GM12891 (cell line): Measurements from ENCODE around the gene KCNJ5.

Source experiments
- DNase-seq: peaks from one replicate; pipeline ENCODE4 v3.0.0; 2011; ENCODE audit warnings: low spot score; ENCODE audit not compliant: insufficient read length
- FAIRE-seq: peaks from 2 replicates; lab custom pipeline; 2011; peaks lifted over from hg19 to GRCh38; lab: Jason Lieb, UNC
- PAX5 ChIP-seq: IDR thresholded peaks from 2 replicates; pipeline ENCODE4 v1.6.1; 2011; ENCODE audit warnings: low read length, moderate library complexity, mild to moderate bottlenecking; ENCODE audit not compliant: insufficient read depth, severe bottlenecking
- POLR2A ChIP-seq: IDR thresholded peaks from 2 replicates; pipeline ENCODE4 v1.6.1; 2011; ENCODE audit warnings: low read depth, low read length, control low read depth
- POLR2AphosphoS5 ChIP-seq: IDR thresholded peaks from 2 replicates; pipeline ENCODE4 v1.6.1; 2011; ENCODE audit warnings: low read depth, low read length, control low read depth
- POU2F2 ChIP-seq: IDR thresholded peaks from 2 replicates; pipeline ENCODE4 v1.6.1; 2011; ENCODE audit warnings: low read depth, mild to moderate bottlenecking, control low read depth, low read length, moderate library complexity
- SPI1 ChIP-seq: IDR thresholded peaks from 2 replicates; pipeline ENCODE4 v1.6.1; 2011; ENCODE audit warnings: low read depth, low read length, control low read depth
- TAF1 ChIP-seq: IDR thresholded peaks from 2 replicates; pipeline ENCODE4 v1.6.1; 2011; ENCODE audit warnings: low read depth, low read length, control low read depth

Gene KCNJ5

DNA sequence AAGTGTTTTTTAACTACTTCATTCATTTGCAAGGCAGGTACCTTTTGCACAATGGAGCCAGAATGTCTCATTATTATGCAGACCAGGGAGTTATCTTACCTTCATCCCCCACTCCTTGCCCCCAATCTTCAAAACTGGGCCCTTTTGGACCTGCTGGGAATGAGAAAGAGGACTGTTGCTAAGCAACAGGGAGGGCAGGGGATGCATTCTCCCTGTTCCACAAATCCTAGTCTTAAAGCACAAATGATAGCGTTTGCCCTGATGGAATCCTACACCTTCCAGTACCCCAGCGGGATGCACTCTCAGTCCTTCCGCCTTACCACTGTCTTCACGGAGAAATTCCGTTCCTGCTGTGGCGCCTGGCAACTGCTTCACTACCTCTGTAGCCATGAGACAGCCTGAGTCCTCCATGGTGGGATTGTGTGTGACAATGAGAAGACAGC lies 20.0 kb upstream of the KCNJ5 start:
- DNase-seq = no peak
- TF ChIP-seq POU2F2 (no peak), POLR2AphosphoS5 (no peak)

DNA sequence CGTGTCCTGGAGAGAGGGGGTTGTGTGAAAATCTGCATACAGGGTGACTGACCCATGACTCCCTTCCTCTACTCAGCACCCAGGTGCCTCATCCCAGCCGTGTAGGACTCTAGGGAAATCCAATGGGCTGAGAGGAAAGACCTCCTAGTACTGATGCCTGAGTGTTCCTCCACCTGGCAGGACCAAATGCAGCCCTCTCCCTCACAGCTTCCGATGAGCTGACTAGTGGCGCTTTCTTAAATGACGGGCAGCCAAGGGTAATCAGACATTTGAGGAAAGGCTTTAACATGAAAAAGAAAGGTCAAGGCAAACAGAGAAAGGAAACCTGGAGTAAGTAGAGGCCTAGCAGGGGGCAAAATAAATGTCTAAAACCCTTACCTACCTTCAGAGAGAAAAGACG lies 19.1 kb upstream of the KCNJ5 start:
- DNase-seq (no peak), FAIRE-seq (no peak)
- TF ChIP-seq POLR2AphosphoS5 = no peak
- TF ChIP-seq PAX5 = no peak
- TF ChIP-seq POLR2A = no peak

More for the DNA sequence above, 20.0 kb upstream of the KCNJ5 start:
- no peak for FAIRE-seq

GRCh38 chr11:128872594-128872993 lies 18.6 kb upstream of the KCNJ5 start:
- FAIRE-seq (no peak), DNase-seq (no peak)
- TF ChIP-seq PAX5 (no peak), POLR2A (no peak), POU2F2 (no peak), SPI1 (no peak), POLR2AphosphoS5 (no peak), TAF1 (no peak)

- FAIRE-seq (no peak), DNase-seq (no peak)
- TF ChIP-seq TAF1 (no peak), PAX5 (no peak), SPI1 (no peak), POLR2A (no peak), POU2F2 (no peak), POLR2AphosphoS5 (no peak)
Observed at GRCh38 chr11:128874427-128874826, 16.7 kb upstream of the KCNJ5 start.

DNA sequence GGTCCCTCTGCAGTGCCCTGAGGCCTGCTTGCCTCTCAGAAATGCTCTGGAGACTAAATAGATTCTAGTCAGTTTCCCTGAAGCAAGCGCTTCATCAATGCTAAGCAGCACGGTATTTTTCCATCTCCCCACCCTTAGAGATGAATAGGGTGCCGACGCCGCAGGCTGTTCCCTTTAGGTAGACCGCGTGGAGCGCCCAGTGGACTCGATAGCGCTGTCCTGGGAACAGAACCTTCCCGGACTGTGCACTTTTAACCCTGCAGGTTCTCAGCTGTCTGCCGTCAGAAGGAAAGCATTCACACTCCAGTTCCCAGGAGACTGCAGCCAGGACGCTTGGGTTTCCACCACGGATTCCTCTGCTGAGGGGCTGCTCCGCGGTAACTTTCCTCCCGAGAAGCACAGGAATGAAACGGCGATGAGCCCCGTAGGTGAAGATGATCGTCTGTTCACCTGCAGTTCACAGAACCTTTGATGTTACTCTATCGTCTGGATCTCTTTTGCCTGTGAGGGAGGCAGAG lies 15.0 kb upstream of the KCNJ5 start:
- TF ChIP-seq SPI1 (no peak), POLR2A (no peak), POLR2AphosphoS5 (no peak), POU2F2 (no peak), PAX5 (no peak)

GRCh38 chr11:128877726-128878125 lies 13.4 kb upstream of the KCNJ5 start:
- no peak for TF ChIP-seq POLR2AphosphoS5
- no peak for TF ChIP-seq PAX5
- TF ChIP-seq SPI1 = no peak
- TF ChIP-seq TAF1 = no peak
- no peak for TF ChIP-seq POLR2A
- TF ChIP-seq POU2F2 = no peak
- DNase-seq (no peak), FAIRE-seq (no peak)

More for the DNA sequence above, 15.0 kb upstream of the KCNJ5 start:
- no peak for DNase-seq
- FAIRE-seq = no peak

- TF ChIP-seq POU2F2 = no peak
- TF ChIP-seq PAX5 = no peak
- TF ChIP-seq SPI1 = no peak
- TF ChIP-seq TAF1 = no peak
- no peak for TF ChIP-seq POLR2AphosphoS5
- no peak for TF ChIP-seq POLR2A
- DNase-seq = no peak
- no peak for FAIRE-seq
Observed at GRCh38 chr11:128878455-128878854, 12.7 kb upstream of the KCNJ5 start.

DNA sequence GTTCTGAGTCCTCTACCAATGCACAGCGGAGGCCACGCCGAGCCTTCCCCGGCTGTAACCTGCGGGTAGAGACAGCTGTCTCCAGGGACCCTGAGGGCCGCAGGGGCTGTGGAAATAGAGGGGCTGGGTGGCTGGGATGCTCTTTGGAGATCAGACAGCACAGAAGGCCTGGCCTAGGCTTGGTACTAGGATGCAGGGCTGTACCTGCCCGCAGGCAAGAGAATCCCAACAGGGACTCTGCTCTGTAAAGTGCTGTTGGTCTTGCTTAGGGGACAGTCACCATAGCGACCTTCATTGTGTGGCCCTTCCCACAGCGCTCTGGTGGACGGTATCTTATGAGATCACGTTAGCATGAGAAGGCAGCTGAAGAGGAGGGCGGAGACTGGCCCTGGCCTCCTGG lies 11.3 kb upstream of the KCNJ5 start:
- FAIRE-seq (no peak), DNase-seq (no peak)
- TF ChIP-seq TAF1 (no peak), POLR2AphosphoS5 (no peak), PAX5 (no peak), SPI1 (no peak), POU2F2 (no peak), POLR2A (no peak)

GRCh38 chr11:128881221-128881620 lies 9.9 kb upstream of the KCNJ5 start:
- no peak for DNase-seq
- FAIRE-seq = no peak
- TF ChIP-seq POLR2AphosphoS5 = no peak
- TF ChIP-seq SPI1 = no peak
- TF ChIP-seq PAX5 = no peak
- TF ChIP-seq TAF1 = no peak
- no peak for TF ChIP-seq POLR2A

GRCh38 chr11:128882451-128882850 lies 8.7 kb upstream of the KCNJ5 start:
- no peak for TF ChIP-seq POU2F2
- no peak for TF ChIP-seq POLR2AphosphoS5
- no peak for TF ChIP-seq SPI1
- TF ChIP-seq PAX5 = no peak
- TF ChIP-seq TAF1 = no peak
- FAIRE-seq (no peak), DNase-seq (no peak)

DNA sequence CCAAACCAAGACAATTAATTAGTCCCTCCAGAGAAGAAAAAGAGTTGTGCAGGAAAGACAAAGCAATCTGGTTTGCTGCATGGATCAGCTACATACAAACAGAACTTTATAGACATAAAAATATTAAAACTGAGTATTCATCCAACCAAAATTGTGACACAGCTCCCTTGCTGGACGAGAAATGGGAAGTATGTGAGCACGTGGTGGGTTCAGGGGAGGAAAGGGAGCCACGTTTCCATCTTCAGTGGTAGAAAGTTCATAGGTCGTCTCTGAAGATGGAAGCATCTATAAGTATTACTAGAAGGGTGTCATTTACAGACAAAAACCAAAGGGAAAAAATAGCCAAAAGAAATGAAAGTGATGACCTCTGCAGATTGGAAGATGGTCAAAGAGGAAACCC lies 7.1 kb upstream of the KCNJ5 start:
- no peak for FAIRE-seq
- no peak for TF ChIP-seq POLR2AphosphoS5
- no peak for DNase-seq
